Lower leg skin (tissue), 4 donors: Measurements from ENCODE around the gene NT5DC1. TPM values are rescaled to one million over a fixed set of nuclear protein-coding genes. Genes with fewer than 3 reads are reported as not detected.
"Not testable (repeated sequence)": the region's sequence is repeated elsewhere in the genome, so short reads cannot be mapped to it uniquely, and the experiment has no call there.

Source experiments
- DNase-seq, 2 donors: peaks; one replicate each; pipeline ENCODE4 v3.0.0-alpha.2; 2019; ENCODE audit warnings: low spot score in 2 of 2
- H3K4me3 ChIP-seq: fragments of 200-600 bp; sonication (generic); 2 replicates; pipeline ENCODE4 v1.5.1; 2017; ENCODE audit warnings: mild to moderate bottlenecking, low read depth; ENCODE audit not compliant: poor library complexity, severe bottlenecking
- POLR2A ChIP-seq, 2 donors: fragments of 450-650 bp; IDR thresholded peaks; one replicate each; pipeline ENCODE4 v1.6.1; 2016 to 2017; ENCODE audit warnings: antibody characterized with exemption in 2 of 2, mild to moderate bottlenecking in 1 of 2, moderate library complexity in 1 of 2
- WGBS, 2 donors: methylation state at CpG; one replicate each; pipeline ENCODE4 v1.1.5; 2018; 5-methylcytosine and 5-hydroxymethylcytosine counted together
- intact Hi-C: fragments of 100-400 bp; cut with DNase I; formaldehyde crosslinking; loops from one replicate; pipeline ENCODE4 v1.15.0; 2023; ENCODE audit warnings: low total_unique reads
- total RNA-seq, 4 donors: library from RNA; depleted of rRNA; stranded (reverse); fragments of >200 nt; gene quantifications; one replicate each; pipeline ENCODE4 v1.1.0, GENCODE V29; 2016
- TF ChIP-seq, protein P1 (sequence below), 3 donors: fragments of 450-650 bp; IDR thresholded peaks; one replicate each; pipeline ENCODE4 v1.5.1; 2016; ENCODE audit warnings: antibody characterized with exemption in 3 of 3, mild to moderate bottlenecking in 3 of 3, moderate library complexity in 2 of 3

The NT5DC1 gene
- total RNA-seq, 4 donors from 2014 or later: 7.7 to 25.0 (median 12.3) TPM

DNA sequence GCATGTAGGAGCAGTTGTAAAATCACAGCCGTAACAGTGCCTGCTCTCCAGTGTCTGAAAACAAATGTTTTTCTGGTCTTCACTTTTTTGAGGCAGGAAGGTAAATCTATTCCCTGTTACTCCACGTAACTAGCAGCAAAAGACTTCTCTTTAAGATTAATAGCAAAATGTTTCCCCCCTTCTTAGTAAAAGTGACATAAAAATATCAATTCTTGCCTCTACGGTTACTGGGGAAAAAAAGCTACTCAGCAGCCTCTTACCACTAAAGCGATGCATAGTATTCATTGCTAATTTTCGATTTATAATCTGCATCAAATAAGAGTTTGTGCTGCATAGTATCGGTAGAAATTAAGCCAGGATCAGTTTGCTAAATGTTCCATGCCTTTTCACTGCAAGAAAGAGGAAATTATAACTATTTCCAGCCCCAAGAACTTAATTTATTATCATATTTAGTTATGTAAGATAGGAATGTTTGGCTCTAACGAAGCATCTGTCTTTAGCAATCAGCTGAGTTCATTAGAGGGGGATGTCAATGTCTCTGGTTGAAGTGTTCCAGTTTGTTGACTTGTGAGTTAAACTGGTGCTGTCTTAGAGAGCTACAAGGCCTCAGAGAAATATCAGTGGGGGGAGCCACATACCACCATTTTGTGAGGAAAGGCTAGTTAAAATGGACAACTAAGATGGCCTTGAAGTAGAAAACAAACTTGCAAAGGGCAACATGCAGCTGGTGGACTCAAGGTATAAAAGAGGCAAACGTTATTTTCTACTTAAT, 179.7 kb downstream of the NT5DC1 start:
- WGBS, 2 donors: 12 to 18% methylated on average over 8 of the region's 8 CpGs
- intact Hi-C loops: no loop called here
- DNase-seq: no peak
- TF ChIP-seq, protein P1, sequence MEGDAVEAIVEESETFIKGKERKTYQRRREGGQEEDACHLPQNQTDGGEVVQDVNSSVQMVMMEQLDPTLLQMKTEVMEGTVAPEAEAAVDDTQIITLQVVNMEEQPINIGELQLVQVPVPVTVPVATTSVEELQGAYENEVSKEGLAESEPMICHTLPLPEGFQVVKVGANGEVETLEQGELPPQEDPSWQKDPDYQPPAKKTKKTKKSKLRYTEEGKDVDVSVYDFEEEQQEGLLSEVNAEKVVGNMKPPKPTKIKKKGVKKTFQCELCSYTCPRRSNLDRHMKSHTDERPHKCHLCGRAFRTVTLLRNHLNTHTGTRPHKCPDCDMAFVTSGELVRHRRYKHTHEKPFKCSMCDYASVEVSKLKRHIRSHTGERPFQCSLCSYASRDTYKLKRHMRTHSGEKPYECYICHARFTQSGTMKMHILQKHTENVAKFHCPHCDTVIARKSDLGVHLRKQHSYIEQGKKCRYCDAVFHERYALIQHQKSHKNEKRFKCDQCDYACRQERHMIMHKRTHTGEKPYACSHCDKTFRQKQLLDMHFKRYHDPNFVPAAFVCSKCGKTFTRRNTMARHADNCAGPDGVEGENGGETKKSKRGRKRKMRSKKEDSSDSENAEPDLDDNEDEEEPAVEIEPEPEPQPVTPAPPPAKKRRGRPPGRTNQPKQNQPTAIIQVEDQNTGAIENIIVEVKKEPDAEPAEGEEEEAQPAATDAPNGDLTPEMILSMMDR (IDR thresholded peaks at IDR 0.05): no peak
- no peak for TF ChIP-seq POLR2A (IDR thresholded peaks at IDR 0.05)
- H3K4me3 ChIP-seq: peak overlapping the region; percentile 99

DNA sequence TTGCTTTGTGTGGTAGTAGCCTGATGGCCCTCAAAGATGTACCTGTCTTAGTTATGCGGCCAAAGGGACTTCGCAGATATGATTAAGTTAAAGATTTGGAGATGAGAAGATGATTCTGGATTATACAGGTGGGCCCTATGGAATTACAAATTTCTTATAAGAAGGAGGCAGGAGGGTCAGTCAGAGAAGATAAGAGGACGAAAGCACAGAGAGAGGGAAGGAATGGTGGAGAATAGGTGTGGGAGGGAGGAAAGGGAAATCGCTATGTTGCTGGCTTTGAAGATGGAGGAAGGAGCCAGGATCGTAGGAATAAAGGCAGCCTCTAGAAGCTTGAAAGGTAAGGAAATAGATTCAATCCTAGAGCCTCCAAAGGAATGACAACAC, 180.3 kb downstream of the NT5DC1 start:
- DNase-seq: no peak
- intact Hi-C loops: no loop called here
- no peak overlapping the region for H3K4me3 ChIP-seq
- 79 to 88% methylated on average over 5 of the region's 5 CpGs for WGBS, 2 donors
- no peak for TF ChIP-seq POLR2A (IDR thresholded peaks at IDR 0.05)
- TF ChIP-seq, protein P1 (IDR thresholded peaks at IDR 0.05): no peak

DNA sequence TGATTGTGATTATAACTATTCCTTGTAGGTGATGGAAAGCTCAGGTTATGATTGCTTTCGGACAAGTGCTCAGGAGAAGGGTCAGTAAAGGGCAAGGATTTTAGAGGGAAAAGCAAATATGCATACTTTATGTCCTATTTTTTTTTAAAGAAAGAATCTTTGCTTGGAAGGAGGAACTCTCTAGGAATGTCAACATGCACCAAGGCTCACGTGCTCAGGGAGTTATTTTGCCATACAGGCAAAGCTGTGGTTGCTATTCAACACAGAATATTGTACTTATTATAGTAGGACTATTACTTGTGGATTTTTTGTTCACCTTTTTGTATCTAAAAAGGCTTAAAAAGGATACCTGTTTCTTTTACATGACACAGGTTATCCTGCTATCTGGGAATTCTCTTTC, 182.0 kb downstream of the NT5DC1 start:
- intact Hi-C loops: no loop called here
- H3K4me3 ChIP-seq: no peak overlapping the region
- no peak for DNase-seq
- TF ChIP-seq, protein P1 (IDR thresholded peaks at IDR 0.05): no peak
- no peak for TF ChIP-seq POLR2A (IDR thresholded peaks at IDR 0.05)
- WGBS, 2 donors: 80 to 83% methylated on average over 2 of the region's 2 CpGs

DNA sequence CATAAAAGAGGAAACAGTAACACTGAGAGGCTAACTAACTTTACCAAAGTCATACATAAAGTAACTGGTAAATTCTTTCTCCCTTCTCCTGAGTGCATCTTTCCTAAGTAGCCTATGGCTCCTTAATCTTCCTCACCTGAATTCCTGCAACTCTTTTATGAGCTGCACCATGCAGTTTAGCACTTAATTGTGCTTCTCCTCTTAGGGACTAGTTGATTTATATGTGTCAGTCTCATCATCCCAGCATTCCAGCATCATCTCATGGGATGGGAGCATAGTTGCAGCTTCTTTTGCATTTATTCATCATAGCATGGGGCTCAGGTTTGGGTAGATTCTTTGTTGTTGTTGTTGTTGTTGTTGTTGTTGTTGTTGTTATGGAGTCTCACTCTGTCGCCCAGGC, 182.5 kb downstream of the NT5DC1 start:
- intact Hi-C loops: no loop called here
- 60 to 67% methylated on average over 1 of the region's 1 CpG for WGBS, 2 donors

DNA sequence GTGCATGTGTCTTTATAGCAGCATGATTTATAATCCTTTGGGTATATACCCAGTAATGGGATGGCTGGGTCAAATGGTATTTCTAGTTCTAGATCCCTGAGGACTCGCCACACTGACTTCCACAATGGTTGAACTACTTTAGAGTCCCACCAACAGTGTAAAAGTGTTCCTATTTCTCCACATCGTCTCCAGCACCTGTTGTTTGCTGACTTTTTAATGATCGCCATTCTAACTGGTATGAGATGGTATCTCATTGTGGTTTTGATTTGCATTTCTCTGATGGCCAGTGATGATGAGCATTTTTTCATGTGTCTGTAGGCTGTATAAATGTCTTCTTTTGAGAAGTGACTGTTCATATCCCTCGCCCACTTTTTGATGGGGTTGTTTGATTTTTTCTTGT, 184.3 kb downstream of the NT5DC1 start:
- H3K4me3 ChIP-seq, DNase-seq, intact Hi-C loops: not testable (repeated sequence)
- WGBS, 2 donors: 80 to 95% methylated on average over 4 of the region's 4 CpGs

More for the DNA sequence above, 182.5 kb downstream of the NT5DC1 start:
- no peak for DNase-seq
- H3K4me3 ChIP-seq: no peak overlapping the region
- TF ChIP-seq, protein P1 (IDR thresholded peaks at IDR 0.05): no peak
- TF ChIP-seq POLR2A (IDR thresholded peaks at IDR 0.05): no peak

DNA sequence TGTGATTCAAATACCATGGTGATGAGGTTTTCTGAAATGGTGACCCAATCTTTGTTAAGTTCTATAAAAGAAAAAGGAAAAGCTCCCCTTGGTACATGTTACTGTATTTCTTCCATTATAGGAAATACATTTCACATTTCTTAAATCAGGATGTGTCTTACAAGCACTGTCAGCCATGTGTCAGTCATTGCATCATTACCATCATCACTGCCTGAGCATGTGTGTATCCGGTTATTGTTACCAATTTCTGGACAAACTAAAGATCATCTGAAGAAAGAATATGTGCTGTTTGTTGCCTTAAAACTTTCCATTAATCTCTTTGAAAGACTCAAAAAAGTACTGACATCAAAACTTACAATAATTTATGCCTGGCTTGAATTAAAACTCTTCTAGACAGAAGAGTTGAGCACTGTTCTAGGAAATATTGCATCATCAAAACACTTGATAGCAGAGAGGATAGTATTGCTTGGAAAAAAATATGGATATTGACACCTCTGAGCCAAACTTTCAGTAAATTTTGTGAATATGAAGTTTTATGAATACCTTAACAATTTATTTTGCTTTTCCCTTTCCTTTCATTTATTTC, 186.2 kb downstream of the NT5DC1 start:
- H3K4me3 ChIP-seq: no peak overlapping the region
- 71 to 88% methylated on average over 1 of the region's 1 CpG for WGBS, 2 donors
- DNase-seq: no peak
- TF ChIP-seq POLR2A (IDR thresholded peaks at IDR 0.05): no peak
- TF ChIP-seq, protein P1 (IDR thresholded peaks at IDR 0.05): no peak
- intact Hi-C loops: no loop called here
